Putamen (tissue), 1 donor: ENCODE results near the gene TMEM181.
"Not testable (repeated sequence)": the region's sequence is repeated elsewhere in the genome, so short reads cannot be mapped to it uniquely, and the experiment has no call there.

Experiments
- DNase-seq: peaks from one replicate; pipeline ENCODE4 v3.0.0-alpha.2; 2016; ENCODE audit warnings: low spot score

TMEM181 gene

GRCh38 chr6:158536891-158537798 is 22.7 kb upstream of the TMEM181 start:
- DNase-seq, result peak; percentile 67

GRCh38 chr6:158538741-158539140 is 21.1 kb upstream of the TMEM181 start:
- no peak for DNase-seq

DNA sequence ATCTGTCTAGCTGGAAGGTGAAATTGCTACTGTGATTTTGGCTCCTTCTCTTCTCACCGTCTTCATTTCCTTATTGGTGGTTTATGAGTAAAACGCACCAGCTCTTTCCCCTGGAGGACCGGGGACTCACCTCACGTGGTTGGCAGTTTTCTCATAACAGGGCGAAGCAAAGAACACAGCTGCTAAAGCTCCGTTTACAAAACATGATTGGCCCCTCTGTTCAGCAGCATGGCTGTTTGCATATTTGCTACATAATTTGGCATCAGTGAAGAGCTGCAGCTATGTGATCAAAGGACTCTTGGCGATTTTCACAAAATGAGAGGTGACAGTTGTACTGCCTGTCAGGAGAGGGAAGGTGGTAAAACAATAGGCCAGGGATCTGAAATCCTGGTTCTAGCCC is 20.5 kb upstream of the TMEM181 start:
- DNase-seq, result no peak

GRCh38 chr6:158539881-158540280 is 20.0 kb upstream of the TMEM181 start:
- DNase-seq, result no peak

- DNase-seq, result no peak
These were observed 16.2 kb upstream of the TMEM181 start for GRCh38 chr6:158543606-158544185.

DNA sequence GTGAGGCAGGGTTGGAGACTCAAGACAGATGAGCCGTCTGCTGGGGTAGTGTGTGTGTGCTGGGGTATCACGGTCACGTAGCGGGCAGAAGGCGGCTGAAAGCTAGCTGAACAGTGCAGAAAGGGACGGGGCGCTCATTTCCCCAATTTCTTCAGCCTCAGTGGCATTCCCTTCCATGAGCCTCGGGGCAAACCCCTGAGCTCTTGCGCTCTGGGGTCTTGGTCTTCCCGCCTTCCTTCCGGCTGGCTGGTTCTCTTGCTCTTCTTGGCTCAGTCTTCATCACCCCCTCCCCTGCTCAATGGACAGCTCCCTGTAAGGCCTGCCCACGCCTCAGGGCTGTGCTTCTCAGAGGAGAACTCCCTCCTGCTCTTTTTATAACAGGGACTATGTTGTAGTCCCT is 15.5 kb upstream of the TMEM181 start:
- DNase-seq, result no peak

DNA sequence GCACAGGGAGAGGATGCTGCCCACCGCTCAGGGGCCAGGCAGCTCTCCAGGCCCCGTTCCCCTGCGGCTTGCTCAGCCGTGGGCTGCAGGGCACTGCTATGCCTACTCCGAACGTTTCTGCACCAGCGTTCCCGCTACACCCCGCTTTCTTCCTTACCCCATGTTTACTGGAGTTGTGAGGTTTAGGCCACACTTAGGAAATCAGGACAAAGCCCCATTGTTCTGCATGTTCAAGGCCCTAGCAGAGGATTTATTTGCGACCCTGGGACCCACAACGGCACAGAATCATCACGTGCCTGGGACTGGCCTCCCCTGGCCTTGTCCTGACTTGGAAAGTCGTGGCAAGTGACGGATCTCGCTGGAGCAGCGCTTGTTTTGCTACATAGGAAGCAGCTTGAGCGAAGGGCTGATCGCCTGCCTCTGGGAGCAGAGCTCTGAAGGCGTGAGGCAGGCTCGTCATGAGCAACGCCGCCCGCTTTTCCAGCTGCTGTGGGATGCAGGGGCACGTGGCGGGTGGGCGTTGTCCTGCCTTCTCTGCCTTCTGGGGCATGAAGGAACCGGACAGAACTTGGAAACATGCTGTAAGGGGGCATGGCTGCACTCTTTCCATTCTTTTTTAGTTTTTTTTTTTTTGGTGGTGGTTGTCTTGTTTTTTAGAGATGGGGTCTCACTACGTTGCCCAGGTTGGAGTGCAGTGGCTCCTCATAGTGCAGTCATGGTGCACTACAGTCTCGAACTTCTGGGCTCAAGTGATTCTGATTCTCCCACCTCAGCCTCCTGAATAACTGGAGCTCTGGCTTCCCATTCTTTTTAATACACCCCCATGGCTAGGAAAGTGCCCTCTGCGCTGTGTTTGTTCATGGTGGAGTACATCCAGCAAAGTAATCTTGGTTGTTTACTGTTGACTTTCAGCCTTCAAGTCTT is 14.6 kb upstream of the TMEM181 start:
- no peak for DNase-seq

DNA sequence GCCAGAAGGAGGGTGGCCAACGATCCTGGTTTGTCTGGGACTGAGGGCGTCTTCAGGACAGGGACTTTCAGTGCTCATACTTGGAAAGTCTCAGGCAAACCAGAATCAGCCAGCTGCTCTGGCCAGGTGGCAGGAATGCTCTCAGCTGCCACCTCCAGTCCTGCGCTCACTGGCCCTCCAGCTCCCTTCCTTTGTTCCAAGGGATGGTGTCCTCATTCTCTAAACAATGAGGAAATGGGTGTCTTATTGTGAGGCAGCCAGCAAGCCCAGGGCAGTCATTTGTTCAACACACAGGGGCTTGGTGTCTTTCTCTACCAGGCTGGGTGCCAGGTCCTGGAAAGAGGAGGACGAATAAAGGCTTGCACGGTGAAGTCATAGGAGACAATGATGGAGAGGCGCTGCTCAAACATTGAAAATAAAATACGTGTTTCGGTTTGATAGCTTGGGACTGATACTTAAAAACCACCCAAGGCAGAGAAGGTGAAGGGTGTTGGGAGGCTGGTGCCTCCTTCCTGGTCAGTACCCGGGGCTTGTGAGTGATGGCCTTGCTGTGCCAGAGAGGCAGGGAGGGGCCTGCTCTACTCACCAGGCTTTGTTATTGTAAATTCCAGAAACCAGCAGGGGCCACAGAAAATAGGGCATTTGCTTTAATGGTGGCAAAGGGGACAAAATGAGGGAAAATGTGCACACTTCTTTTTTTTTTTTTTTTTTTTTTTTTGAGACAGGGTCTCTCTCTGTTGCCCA is 11.3 kb upstream of the TMEM181 start:
- no peak for DNase-seq

DNA sequence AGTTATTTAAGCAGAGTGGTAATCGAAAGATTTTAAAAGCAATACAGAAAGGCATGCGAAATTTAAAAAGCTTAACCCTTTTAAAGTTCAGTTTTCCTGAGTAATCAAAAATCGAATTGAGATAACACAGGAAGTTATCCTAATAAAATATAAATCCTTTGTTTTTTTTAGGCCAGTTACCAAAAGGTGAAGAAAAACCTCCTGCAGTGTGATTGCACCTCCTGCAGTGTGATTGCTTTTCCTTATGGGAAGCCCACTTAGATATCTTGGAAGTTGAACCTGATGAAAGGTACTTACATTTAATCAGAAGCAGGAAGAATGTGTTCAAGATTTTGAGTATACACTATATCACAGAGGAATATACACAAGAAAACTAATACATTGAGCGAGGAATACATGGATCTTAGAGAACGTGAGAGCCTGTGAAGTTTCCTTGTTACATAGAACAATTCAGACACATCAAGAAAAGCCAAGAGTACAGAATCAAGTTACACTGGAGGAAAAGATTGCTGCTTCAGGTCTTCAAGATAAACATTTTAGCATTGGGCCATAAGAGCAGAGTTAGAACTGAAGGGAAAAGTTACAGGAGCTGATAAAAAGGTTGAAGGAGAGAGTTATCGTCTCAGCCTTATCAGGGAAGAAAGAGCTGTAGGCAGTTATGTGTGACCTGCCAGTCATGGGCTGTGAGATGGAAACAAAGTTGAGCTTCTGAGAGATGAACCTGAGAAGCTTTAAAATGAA is 7.7 kb upstream of the TMEM181 start:
- DNase-seq, result no peak

DNA sequence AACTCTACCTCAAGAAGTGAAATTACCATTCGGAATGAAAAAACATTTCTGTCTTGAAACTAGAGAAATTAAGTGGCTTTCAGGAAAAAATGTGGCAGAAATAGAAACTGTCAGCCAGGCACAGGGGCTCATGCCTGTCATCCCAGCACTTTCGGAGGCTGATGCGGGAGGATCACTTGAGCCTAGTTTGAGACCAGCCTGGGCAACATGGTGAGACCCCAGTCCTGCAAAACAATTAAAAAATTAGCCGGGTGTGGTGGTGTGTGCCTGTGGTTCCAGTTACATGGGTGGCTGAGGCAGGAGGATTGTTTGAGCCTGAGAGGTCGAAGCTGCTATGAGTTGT is 7.1 kb upstream of the TMEM181 start:
- no peak for DNase-seq

DNA sequence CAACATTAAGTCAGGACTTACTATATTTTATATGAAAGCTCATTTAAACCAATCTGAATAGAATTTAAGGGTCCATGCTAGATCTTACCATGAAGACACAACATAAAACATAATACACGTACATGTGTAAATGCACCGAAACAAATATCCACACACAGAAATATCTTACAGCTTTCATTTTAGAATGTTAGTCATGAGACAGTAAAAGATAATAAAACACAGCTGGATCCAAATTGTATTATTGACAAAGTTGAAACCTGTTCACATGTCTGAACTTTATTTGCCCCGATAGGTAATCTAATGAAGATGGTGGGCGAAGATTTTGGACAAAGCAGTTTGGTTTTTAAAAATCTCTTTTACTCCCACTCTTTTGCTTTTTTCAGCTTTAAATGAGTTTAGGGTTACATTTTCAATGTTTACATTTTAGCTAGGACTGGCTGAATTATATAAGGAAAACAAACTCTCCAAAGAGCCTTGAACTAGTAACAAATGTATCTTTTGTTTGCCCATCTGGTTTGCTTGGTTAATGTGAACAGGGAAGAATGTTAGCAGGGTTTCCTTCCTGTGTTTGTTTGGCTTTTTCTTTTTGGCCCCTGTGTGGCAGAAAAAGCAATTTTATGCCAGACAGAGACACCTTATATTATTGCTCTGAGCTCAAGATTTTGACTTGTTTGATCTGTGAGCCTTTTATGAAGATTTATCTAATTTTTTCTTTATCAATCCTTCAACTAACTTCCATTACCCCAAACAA is 5.1 kb upstream of the TMEM181 start:
- DNase-seq, result no peak

DNA sequence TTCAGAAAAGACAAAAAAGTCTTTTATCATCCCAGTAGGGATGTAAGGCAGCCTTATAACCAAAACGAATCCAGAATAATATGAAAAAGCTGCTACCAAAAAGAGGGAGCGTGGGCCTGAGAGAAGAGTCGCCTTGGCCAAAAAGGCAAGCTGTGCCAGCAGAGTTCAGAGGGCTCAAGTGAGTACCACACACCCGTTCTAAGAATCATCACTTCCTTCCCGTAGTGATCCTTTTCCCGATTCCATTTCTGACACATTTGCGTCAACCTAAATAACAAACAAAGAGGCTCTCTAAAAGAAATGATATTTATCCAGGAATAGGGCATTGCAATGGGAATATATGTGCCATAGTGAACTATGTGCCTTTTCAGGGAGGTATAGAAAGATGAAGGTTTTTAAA is 3.8 kb upstream of the TMEM181 start:
- DNase-seq, result no peak

GRCh38 chr6:158557110-158557509 is 2.8 kb upstream of the TMEM181 start:
- DNase-seq, result not testable (repeated sequence)

GRCh38 chr6:158557927-158558326 is 2.0 kb upstream of the TMEM181 start:
- no peak for DNase-seq

DNA sequence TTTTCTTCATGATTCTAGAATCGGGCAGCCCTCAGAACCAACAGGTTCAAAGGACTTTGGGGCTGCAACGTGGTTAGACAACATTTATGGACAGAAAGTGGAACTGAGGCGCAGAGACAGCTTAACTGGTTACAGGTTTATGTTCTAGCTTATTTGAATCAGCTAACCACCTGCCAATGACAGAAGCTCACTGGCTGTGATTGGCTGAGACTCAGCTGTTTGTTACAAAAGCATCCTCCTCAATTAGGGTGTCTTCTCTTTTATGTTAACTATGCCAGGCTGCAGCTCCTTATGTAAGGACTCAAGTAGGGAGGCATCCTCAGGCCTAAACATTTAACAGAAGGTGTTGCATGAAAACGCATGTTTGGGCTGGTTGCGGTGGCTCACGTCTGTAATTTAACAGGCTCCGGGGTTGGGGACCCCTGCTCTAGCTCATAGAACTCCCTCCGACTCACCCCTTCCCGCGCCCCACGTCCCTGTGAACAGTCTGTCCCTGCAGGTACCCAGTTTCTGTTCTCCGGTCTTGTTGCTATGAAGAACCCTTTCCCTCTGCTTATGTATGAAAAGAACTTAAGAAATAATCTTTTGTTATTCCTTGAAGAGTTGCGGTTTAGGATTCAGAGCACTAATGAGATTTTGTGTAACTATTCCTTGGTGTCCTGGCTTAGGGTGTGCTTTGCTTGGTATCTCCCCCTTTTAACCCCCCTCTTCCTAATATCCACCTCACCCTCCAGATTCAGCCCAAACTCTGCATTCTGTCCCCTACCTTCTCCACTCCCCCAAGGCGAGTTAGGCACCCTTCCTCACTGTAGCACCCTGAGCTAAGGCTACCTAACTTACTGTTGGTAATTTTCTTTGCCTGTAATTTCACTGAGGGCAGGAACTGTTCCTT is 1.2 kb upstream of the TMEM181 start:
- DNase-seq, result peak; percentile 52

DNA sequence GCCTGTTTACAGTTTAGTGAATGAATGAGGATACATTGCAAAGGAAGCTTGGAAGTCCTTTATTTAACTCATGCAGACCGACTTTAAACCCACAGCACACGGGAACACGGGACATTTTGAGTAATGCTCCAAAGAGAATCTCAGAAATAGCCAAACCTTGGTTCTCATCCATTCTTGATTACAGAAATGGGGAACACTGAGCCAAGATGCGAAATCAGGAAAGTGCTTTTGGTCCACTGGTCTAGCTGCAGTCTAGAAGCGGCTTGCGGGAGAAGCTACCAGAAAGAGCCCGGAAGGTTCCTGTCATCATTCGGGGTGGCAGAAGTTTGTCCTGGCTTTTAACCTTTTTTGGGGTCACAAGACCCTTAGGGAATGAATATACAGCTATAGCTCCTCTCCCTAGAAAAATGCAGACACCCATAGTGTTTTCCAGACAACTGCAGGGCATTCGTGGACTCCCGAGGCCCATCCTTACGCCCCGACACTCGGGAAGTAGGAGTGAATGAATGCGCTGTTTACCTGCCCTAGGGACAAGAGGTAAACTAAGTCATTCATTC is 475 bp upstream of the TMEM181 start:
- DNase-seq, result no peak

DNA sequence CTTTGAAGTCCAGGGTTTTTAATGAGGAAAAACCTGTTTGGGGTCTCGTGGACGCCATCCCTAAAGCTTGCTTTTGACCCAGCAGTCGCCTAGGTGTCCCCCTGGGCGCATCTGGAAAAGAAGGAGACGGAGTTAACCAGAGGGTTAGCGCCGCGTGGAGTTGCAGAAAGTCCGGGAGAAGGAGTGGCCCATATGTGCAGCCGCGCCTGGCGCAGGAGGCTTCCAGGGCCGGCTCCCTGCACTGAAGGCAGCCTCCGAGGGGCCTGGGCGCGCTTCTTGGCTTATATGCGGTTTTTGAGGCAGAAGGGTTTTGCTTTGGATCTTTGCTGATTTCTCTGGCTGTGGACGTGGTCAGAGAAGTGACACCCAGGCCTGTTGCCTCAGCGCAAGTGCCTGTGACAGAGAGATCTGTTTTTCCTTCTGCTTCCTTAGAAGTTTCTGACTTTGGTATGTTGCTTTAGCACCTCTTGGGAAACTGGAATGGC is 987 bp downstream of the TMEM181 start:
- no peak for DNase-seq

- no peak for DNase-seq
These were observed 1.5 kb downstream of the TMEM181 start for GRCh38 chr6:158561321-158561884.

DNA sequence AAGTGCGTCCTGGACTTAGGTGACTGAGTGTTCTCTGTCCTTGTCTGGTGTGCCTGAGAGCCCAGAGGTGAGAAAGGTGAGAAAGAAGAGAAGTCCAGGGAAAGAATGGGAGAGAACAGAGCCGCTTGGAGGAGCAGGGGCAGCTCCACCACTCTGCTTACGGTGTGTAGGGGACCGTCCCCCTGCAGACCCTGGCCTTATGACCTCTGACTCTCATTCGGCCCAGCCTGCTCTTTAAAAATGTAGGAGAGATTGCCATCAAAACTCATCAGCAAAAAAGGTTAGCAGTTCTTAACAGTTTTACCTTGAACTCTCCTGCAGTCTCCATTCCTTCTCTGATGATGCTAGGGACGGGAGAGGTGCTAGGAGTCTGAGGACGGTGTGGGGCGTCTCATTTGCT is 2.0 kb downstream of the TMEM181 start:
- no peak for DNase-seq
